Measurements from ENCODE around the gene MAPKAP1.

Gene MAPKAP1

GRCh38 chr9:125613141-125613540 lies 93.9 kb downstream of the MAPKAP1 start:
- intact Hi-C loops (cut with DNase I): no loop called here
- DNase-seq: no peak

- DNase-seq: no peak
- intact Hi-C loops (cut with DNase I): no loop called here
Measured at GRCh38 chr9:125612616-125613015, 94.4 kb downstream of the MAPKAP1 start.

- intact Hi-C loops (cut with DNase I): no loop called here
Measured at GRCh38 chr9:125611121-125611765, 95.8 kb downstream of the MAPKAP1 start.

GRCh38 chr9:125609744-125610143 lies 97.3 kb downstream of the MAPKAP1 start:
- intact Hi-C loops (cut with DNase I): no loop called here
- no peak for DNase-seq

More at GRCh38 chr9:125611121-125611765, 95.8 kb downstream of the MAPKAP1 start:
- DNase-seq: no peak

GRCh38 chr9:125608489-125609224 lies 98.4 kb downstream of the MAPKAP1 start:
- intact Hi-C loops (cut with DNase I): no loop called here
- no peak for DNase-seq

GRCh38 chr9:125604196-125604595 lies 102.8 kb downstream of the MAPKAP1 start:
- DNase-seq: no peak
- intact Hi-C loops (cut with DNase I): no loop called here

- no peak for DNase-seq
Measured at GRCh38 chr9:125603478-125604021, 103.5 kb downstream of the MAPKAP1 start.

GRCh38 chr9:125601961-125602360 lies 105.0 kb downstream of the MAPKAP1 start:
- intact Hi-C loops (cut with DNase I): no loop called here
- DNase-seq: no peak

More at GRCh38 chr9:125603478-125604021, 103.5 kb downstream of the MAPKAP1 start:
- intact Hi-C loops (cut with DNase I): no loop called here

GRCh38 chr9:125600194-125600593 lies 106.8 kb downstream of the MAPKAP1 start:
- no peak for DNase-seq
- intact Hi-C loops (cut with DNase I): no loop called here

GRCh38 chr9:125594223-125594610 lies 112.8 kb downstream of the MAPKAP1 start:
- intact Hi-C loops (cut with DNase I): no loop called here
- no peak for DNase-seq

GRCh38 chr9:125593581-125594222 lies 113.3 kb downstream of the MAPKAP1 start:
- intact Hi-C loops (cut with DNase I): no loop called here
- no peak for DNase-seq

- intact Hi-C loops (cut with DNase I): no loop called here
- DNase-seq: no peak
Measured at GRCh38 chr9:125591888-125592287, 115.1 kb downstream of the MAPKAP1 start.

GRCh38 chr9:125591245-125591644 lies 115.8 kb downstream of the MAPKAP1 start:
- no peak for DNase-seq
- intact Hi-C loops (cut with DNase I): no loop called here

GRCh38 chr9:125589287-125589686 lies 117.7 kb downstream of the MAPKAP1 start:
- intact Hi-C loops (cut with DNase I): no loop called here
- no peak for DNase-seq

GRCh38 chr9:125587819-125588460 lies 119.1 kb downstream of the MAPKAP1 start:
- intact Hi-C loops (cut with DNase I): no loop called here
- no peak for DNase-seq

GRCh38 chr9:125586172-125586511 lies 120.9 kb downstream of the MAPKAP1 start:
- no peak for DNase-seq
- intact Hi-C loops (cut with DNase I): no loop called here

GRCh38 chr9:125585503-125586171 lies 121.4 kb downstream of the MAPKAP1 start:
- intact Hi-C loops (cut with DNase I): no loop called here
- DNase-seq: no peak

- intact Hi-C loops (cut with DNase I): no loop called here
- no peak for DNase-seq
Measured at GRCh38 chr9:125580701-125581286, 126.2 kb downstream of the MAPKAP1 start.

GRCh38 chr9:125579030-125579932 lies 127.7 kb downstream of the MAPKAP1 start:
- DNase-seq: no peak
- intact Hi-C loops (cut with DNase I): no loop called here
